Naive thymus-derived CD4-positive, alpha-beta T cell (primary cell): Measurements from ENCODE around the gene PLS3. TPM values are rescaled to one million over a fixed set of nuclear protein-coding genes. Genes with fewer than 3 reads are reported as not detected.

Experiments used
- ATAC-seq: fragments of 150-1000 bp; cut with Tn5 transposase; 2 replicates; pipeline ENCODE4 v1.10.0; 2021; ENCODE audit warnings: mild to moderate bottlenecking, moderate library complexity
- CTCF ChIA-PET: fragments of 350-600 bp; sonication (Branson Sonifier 250); formaldehyde crosslinking; loops from one replicate; lab custom pipeline; 2021; ENCODE audit warnings: antibody characterized with exemption; lab: Charles Lee
- POLR2A ChIA-PET: fragments of 350-600 bp; sonication (Branson Sonifier 250); formaldehyde crosslinking; loops from one replicate; lab custom pipeline; 2021; ENCODE audit warnings: antibody characterized with exemption, inconsistent platforms; lab: Charles Lee
- DNase-seq, 9 donors: peaks; one replicate each; pipeline versions ENCODE4 v3.0.0 to v3.0.0-alpha.2; 2020 to 2022; ENCODE audit warnings: mixed read lengths in 1 of 9
- H3K27ac ChIP-seq: one replicate; pipeline ENCODE4 v1.7.0; 2013; ENCODE audit warnings: mild to moderate bottlenecking, low read depth, low read length, moderate library complexity
- H3K27me3 ChIP-seq, 2 donors: one replicate each; pipeline ENCODE4 v1.7.0; 2013; ENCODE audit warnings: low read length in 2 of 2, mild to moderate bottlenecking in 2 of 2, moderate library complexity in 2 of 2; ENCODE audit not compliant: control insufficient read depth in 2 of 2, insufficient read depth in 2 of 2
- H3K36me3 ChIP-seq, 3 experiments: 1 replicate in 2 of 3; 2 replicates in 1 of 3; pipeline ENCODE4 v1.7.0; 2013; ENCODE audit warnings: low read length in 3 of 3, mild to moderate bottlenecking in 3 of 3, moderate library complexity in 1 of 3; ENCODE audit not compliant: insufficient read depth in 3 of 3, control insufficient read depth in 2 of 3
- H3K4me1 ChIP-seq, 2 donors: one replicate each; pipeline ENCODE4 v1.7.0; 2013; ENCODE audit warnings: low read length in 2 of 2, mild to moderate bottlenecking in 2 of 2, moderate library complexity in 1 of 2; ENCODE audit not compliant: control insufficient read depth in 2 of 2, insufficient read depth in 2 of 2
- H3K4me3 ChIP-seq: 2 replicates; pipeline ENCODE4 v1.7.0; 2013; ENCODE audit warnings: mild to moderate bottlenecking, low read length
- H3K9me3 ChIP-seq, 3 experiments: 1 replicate in 2 of 3; 2 replicates in 1 of 3; pipeline ENCODE4 v1.7.0; 2013; ENCODE audit warnings: low read length in 3 of 3; ENCODE audit not compliant: control insufficient read depth in 2 of 3
- H3K27ac Mint-ChIP-seq, 9 donors: one replicate each; pipeline ENCODE4 v1.8.0; 2020 to 2022; ENCODE audit warnings: mixed read lengths in 9 of 9, mild to moderate bottlenecking in 8 of 9, moderate library complexity in 5 of 9, inconsistent platforms in 2 of 9
- H3K27me3 Mint-ChIP-seq, 5 donors: one replicate each; pipeline ENCODE4 v1.8.0; 2021 to 2022; ENCODE audit warnings: mixed read lengths in 5 of 5, mild to moderate bottlenecking in 1 of 5
- H3K36me3 Mint-ChIP-seq, 5 donors: one replicate each; pipeline ENCODE4 v1.8.0; 2020 to 2022; ENCODE audit warnings: mixed read lengths in 5 of 5, mild to moderate bottlenecking in 3 of 5, inconsistent platforms in 1 of 5
- H3K4me1 Mint-ChIP-seq, 7 donors: one replicate each; pipeline ENCODE4 v1.8.0; 2020 to 2022; ENCODE audit warnings: mixed read lengths in 7 of 7, mild to moderate bottlenecking in 3 of 7, inconsistent platforms in 1 of 7
- H3K4me3 Mint-ChIP-seq, 10 donors: one replicate each; pipeline ENCODE4 v1.8.0; 2020 to 2022; ENCODE audit warnings: mild to moderate bottlenecking in 10 of 10, mixed read lengths in 10 of 10, moderate library complexity in 6 of 10, inconsistent platforms in 2 of 10
- H3K9me3 Mint-ChIP-seq, 11 donors: one replicate each; pipeline ENCODE4 v1.8.0; 2020 to 2022; ENCODE audit warnings: mixed read lengths in 11 of 11, mild to moderate bottlenecking in 4 of 11, inconsistent platforms in 1 of 11, moderate library complexity in 1 of 11
- intact Hi-C, 2 donors: fragments of 100-400 bp; cut with micrococcal nuclease; formaldehyde crosslinking; loops; one replicate each; pipeline ENCODE4 v1.15.1; 2023
- polyA plus RNA-seq, 2 donors: library from polyadenylated mRNA; unstranded; fragments of 300-500 nt; fragmentation: Illumina TruSeq; gene quantifications; one replicate each; pipeline ENCODE4 v1.2.3, GENCODE V29; 2021
- total RNA-seq, 6 experiments: library from RNA in 5 of 6; stranded (reverse) in 5 of 6; gene quantifications; 1 replicate in 5 of 6; 2 replicates in 1 of 6; pipeline ENCODE4 v1.2.3 and lab custom pipeline; 2021 to 2026

The PLS3 gene
- total and polyA plus RNA-seq, 7 experiments from 2014 or later, result 0.16 to 2.4 (median 0.27) TPM; not detected in 4

GRCh38 chrX:115563633-115564162 lies 2.7 kb downstream of the PLS3 start:
- DNase-seq (no peak), ATAC-seq (no peak)
- H3K36me3 ChIP-seq, result no peaks in the 10 kb centered on the region
- peaks cover 0 to 1% (median 0%) of the 10 kb centered on the region in 11 donors for H3K9me3 Mint-ChIP-seq
- no peaks in the 10 kb centered on the region for H3K36me3 Mint-ChIP-seq
- POLR2A ChIA-PET, result no interaction called here
- H3K9me3 ChIP-seq, result no peaks in the 10 kb centered on the region
- H3K27me3 Mint-ChIP-seq, result peaks cover 4 to 30% (median 11%) of the 10 kb centered on the region in 5 donors
- peaks cover 0 to 6% (median 0%) of the 10 kb centered on the region in 7 donors for H3K4me1 Mint-ChIP-seq
- CTCF ChIA-PET, result no interaction called here
- no peak overlapping the region for H3K27ac Mint-ChIP-seq
- no peak overlapping the region for H3K4me3 Mint-ChIP-seq
- intact Hi-C loops, result no loop called here
- H3K27me3 ChIP-seq, result peaks cover 0 to 4% of the 10 kb centered on the region in 2 donors
- no peaks in the 10 kb centered on the region for H3K4me1 ChIP-seq
- H3K4me3 ChIP-seq, result no peak overlapping the region
- H3K27ac ChIP-seq, result no peak overlapping the region

- Histone ChIP-seq H3K4me3 (no peak overlapping the region), H3K4me1 (no peaks in the 10 kb centered on the region), H3K27me3 (peaks cover 0 to 4% of the 10 kb centered on the region in 2 donors), H3K36me3 (no peaks in the 10 kb centered on the region), H3K27ac (no peak overlapping the region), H3K9me3 (no peaks in the 10 kb centered on the region)
- ATAC-seq (no peak), DNase-seq (no peak)
- Mint-ChIP-seq H3K27me3 (peaks cover 4 to 28% (median 11%) of the 10 kb centered on the region in 5 donors), H3K4me3 (no peak overlapping the region), H3K27ac (no peak overlapping the region), H3K4me1 (peaks cover 0 to 6% (median 0%) of the 10 kb centered on the region in 7 donors), H3K9me3 (peaks cover 0 to 1% (median 0%) of the 10 kb centered on the region in 11 donors), H3K36me3 (no peaks in the 10 kb centered on the region)
- POLR2A ChIA-PET, result no interaction called here
- CTCF ChIA-PET, result no interaction called here
- intact Hi-C loops, result no loop called here
Observed at GRCh38 chrX:115564243-115564642, 3.3 kb downstream of the PLS3 start.

- DNase-seq (no peak), ATAC-seq (no peak)
- POLR2A ChIA-PET, result no interaction called here
- H3K27ac Mint-ChIP-seq, result no peak overlapping the region
- peaks cover 4 to 21% (median 6%) of the 10 kb centered on the region in 5 donors for H3K27me3 Mint-ChIP-seq
- no peak overlapping the region for H3K4me3 ChIP-seq
- no peaks in the 10 kb centered on the region for H3K9me3 ChIP-seq
- no peaks in the 10 kb centered on the region for H3K36me3 ChIP-seq
- intact Hi-C loops, result no loop called here
- peaks cover 0 to 1% (median 0%) of the 10 kb centered on the region in 11 donors for H3K9me3 Mint-ChIP-seq
- H3K27ac ChIP-seq, result no peak overlapping the region
- no peak overlapping the region for H3K4me3 Mint-ChIP-seq
- CTCF ChIA-PET, result no interaction called here
- peaks cover 0 to 4% of the 10 kb centered on the region in 2 donors for H3K27me3 ChIP-seq
- H3K36me3 Mint-ChIP-seq, result no peaks in the 10 kb centered on the region
- H3K4me1 Mint-ChIP-seq, result peaks cover 0 to 6% (median 0%) of the 10 kb centered on the region in 7 donors
- no peaks in the 10 kb centered on the region for H3K4me1 ChIP-seq
Observed at GRCh38 chrX:115565888-115566287, 4.9 kb downstream of the PLS3 start.

- ATAC-seq (no peak), DNase-seq (no peak)
- Mint-ChIP-seq H3K27ac (no peak overlapping the region), H3K4me1 (no peaks in the 10 kb centered on the region), H3K9me3 (peaks cover 0 to 5% (median 0%) of the 10 kb centered on the region in 11 donors), H3K4me3 (no peak overlapping the region), H3K36me3 (no peaks in the 10 kb centered on the region), H3K27me3 (no peaks in the 10 kb centered on the region)
- POLR2A ChIA-PET, result no interaction called here
- Histone ChIP-seq H3K4me3 (no peak overlapping the region), H3K36me3 (no peaks in the 10 kb centered on the region), H3K9me3 (no peaks in the 10 kb centered on the region), H3K4me1 (no peaks in the 10 kb centered on the region), H3K27me3 (no peaks in the 10 kb centered on the region), H3K27ac (no peak overlapping the region)
- intact Hi-C loops, result no loop called here
- CTCF ChIA-PET, result no interaction called here
Observed at GRCh38 chrX:115571712-115572111, 10.7 kb downstream of the PLS3 start.

GRCh38 chrX:115573185-115573584 lies 12.2 kb downstream of the PLS3 start:
- Mint-ChIP-seq H3K36me3 (no peaks in the 10 kb centered on the region), H3K27ac (no peak overlapping the region), H3K4me3 (no peak overlapping the region), H3K9me3 (peaks cover 0 to 5% (median 0%) of the 10 kb centered on the region in 11 donors), H3K27me3 (no peaks in the 10 kb centered on the region), H3K4me1 (no peaks in the 10 kb centered on the region)
- POLR2A ChIA-PET, result no interaction called here
- DNase-seq (no peak), ATAC-seq (no peak)
- no peaks in the 10 kb centered on the region for H3K4me1 ChIP-seq
- no peaks in the 10 kb centered on the region for H3K27me3 ChIP-seq
- H3K4me3 ChIP-seq, result no peak overlapping the region
- CTCF ChIA-PET, result no interaction called here
- H3K27ac ChIP-seq, result no peak overlapping the region
- intact Hi-C loops, result no loop called here
- H3K36me3 ChIP-seq, result no peaks in the 10 kb centered on the region
- H3K9me3 ChIP-seq, result no peaks in the 10 kb centered on the region

- Mint-ChIP-seq H3K4me1 (peaks cover 0 to 4% (median 0%) of the 10 kb centered on the region in 7 donors), H3K27ac (no peak overlapping the region)
- no peak for ATAC-seq
Observed at GRCh38 chrX:115576676-115577075, 15.7 kb downstream of the PLS3 start.

GRCh38 chrX:115579327-115579726 lies 18.4 kb downstream of the PLS3 start:
- intact Hi-C loops, result no loop called here
- Histone ChIP-seq H3K27ac (no peak overlapping the region), H3K36me3 (no peaks in the 10 kb centered on the region), H3K27me3 (no peaks in the 10 kb centered on the region), H3K9me3 (no peaks in the 10 kb centered on the region), H3K4me3 (no peak overlapping the region), H3K4me1 (no peaks in the 10 kb centered on the region)
- ChIA-PET POLR2A (no interaction called here), CTCF (no interaction called here)
- no peak for DNase-seq
- no peak for ATAC-seq
- peaks cover 0 to 3% (median 0%) of the 10 kb centered on the region in 11 donors for H3K9me3 Mint-ChIP-seq
- H3K36me3 Mint-ChIP-seq, result no peaks in the 10 kb centered on the region
- no peaks in the 10 kb centered on the region for H3K27me3 Mint-ChIP-seq
- no peak overlapping the region for H3K27ac Mint-ChIP-seq
- H3K4me3 Mint-ChIP-seq, result no peak overlapping the region
- peaks cover 0 to 6% (median 0%) of the 10 kb centered on the region in 7 donors for H3K4me1 Mint-ChIP-seq

More at GRCh38 chrX:115576676-115577075, 15.7 kb downstream of the PLS3 start:
- H3K4me3 ChIP-seq, result no peak overlapping the region
- no peak overlapping the region for H3K27ac ChIP-seq
- H3K4me1 ChIP-seq, result no peaks in the 10 kb centered on the region
- POLR2A ChIA-PET, result no interaction called here
- no peak for DNase-seq
- H3K9me3 Mint-ChIP-seq, result peaks cover 0 to 3% (median 0%) of the 10 kb centered on the region in 11 donors
- CTCF ChIA-PET, result no interaction called here
- intact Hi-C loops, result no loop called here
- H3K27me3 Mint-ChIP-seq, result no peaks in the 10 kb centered on the region
- H3K4me3 Mint-ChIP-seq, result no peak overlapping the region
- H3K27me3 ChIP-seq, result no peaks in the 10 kb centered on the region
- no peaks in the 10 kb centered on the region for H3K9me3 ChIP-seq
- no peaks in the 10 kb centered on the region for H3K36me3 Mint-ChIP-seq
- no peaks in the 10 kb centered on the region for H3K36me3 ChIP-seq
